ENCODE results near the gene CTPS2.

DNA sequence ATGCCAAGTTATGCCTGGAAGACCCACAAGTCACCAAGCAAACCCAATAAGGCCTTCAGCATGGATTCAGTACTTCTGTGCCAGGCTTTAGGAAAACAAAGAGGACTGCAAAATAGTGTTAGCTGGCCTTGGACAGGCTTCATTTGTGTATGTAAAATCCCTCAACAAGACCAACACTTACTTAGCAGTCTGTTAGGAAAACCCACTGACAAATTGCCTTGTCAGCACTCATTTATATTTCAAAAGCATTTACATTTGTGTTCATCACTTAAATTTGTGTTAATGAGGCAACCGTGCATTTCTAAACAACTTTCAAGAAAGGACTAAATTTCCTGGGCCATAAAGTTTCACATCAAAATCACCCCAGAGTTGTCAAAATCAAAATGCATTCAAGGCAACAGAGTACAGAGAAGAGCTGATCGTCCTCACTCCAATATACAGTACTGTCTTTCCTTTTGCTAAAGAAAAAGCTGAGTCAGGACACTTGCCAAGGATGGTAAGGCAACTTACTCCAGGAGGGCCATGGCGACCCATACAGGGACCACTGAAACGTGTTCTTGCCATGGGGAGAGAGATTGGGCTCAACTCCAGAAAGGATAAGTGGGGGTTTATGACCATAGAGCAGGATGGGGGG is 61.0 kb downstream of the CTPS2 start:
- no peak for TF ChIP-seq POLR2AphosphoS5 (IDR thresholded peaks at IDR 0.05; ENCODE audit: low read depth, low read length)
- TF ChIP-seq SIN3A (IDR thresholded peaks at IDR 0.05; ENCODE audit: borderline replicate concordance, insufficient read depth, low read length) = no peak
- TF ChIP-seq, protein P1, sequence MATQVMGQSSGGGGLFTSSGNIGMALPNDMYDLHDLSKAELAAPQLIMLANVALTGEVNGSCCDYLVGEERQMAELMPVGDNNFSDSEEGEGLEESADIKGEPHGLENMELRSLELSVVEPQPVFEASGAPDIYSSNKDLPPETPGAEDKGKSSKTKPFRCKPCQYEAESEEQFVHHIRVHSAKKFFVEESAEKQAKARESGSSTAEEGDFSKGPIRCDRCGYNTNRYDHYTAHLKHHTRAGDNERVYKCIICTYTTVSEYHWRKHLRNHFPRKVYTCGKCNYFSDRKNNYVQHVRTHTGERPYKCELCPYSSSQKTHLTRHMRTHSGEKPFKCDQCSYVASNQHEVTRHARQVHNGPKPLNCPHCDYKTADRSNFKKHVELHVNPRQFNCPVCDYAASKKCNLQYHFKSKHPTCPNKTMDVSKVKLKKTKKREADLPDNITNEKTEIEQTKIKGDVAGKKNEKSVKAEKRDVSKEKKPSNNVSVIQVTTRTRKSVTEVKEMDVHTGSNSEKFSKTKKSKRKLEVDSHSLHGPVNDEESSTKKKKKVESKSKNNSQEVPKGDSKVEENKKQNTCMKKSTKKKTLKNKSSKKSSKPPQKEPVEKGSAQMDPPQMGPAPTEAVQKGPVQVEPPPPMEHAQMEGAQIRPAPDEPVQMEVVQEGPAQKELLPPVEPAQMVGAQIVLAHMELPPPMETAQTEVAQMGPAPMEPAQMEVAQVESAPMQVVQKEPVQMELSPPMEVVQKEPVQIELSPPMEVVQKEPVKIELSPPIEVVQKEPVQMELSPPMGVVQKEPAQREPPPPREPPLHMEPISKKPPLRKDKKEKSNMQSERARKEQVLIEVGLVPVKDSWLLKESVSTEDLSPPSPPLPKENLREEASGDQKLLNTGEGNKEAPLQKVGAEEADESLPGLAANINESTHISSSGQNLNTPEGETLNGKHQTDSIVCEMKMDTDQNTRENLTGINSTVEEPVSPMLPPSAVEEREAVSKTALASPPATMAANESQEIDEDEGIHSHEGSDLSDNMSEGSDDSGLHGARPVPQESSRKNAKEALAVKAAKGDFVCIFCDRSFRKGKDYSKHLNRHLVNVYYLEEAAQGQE (IDR thresholded peaks at IDR 0.05; ENCODE audit: insufficient read depth in 1 of 2, low read depth in 2 of 2, low read length in 2 of 2) = no peak

Measured in PFSK-1 (cell line).